Activated CD4-positive, alpha-beta T cell treated with anti-CD3 and anti-CD28 coated beads for 36 hours (primary cell): ENCODE results near the gene ONECUT1. TPM values are rescaled to one million over a fixed set of nuclear protein-coding genes. Genes with fewer than 3 reads are reported as not detected.

Source experiments
- ATAC-seq: fragments of 200-7000 bp; cut with Tn5 transposase; one replicate; pipeline ENCODE4 v1.10.0; 2021; ENCODE audit warnings: mild to moderate bottlenecking, moderate library complexity
- CTCF ChIA-PET: fragments of 350-600 bp; sonication (Branson Sonifier 250); formaldehyde crosslinking; loops from one replicate; lab custom pipeline; 2021; ENCODE audit warnings: antibody characterized with exemption; lab: Charles Lee
- POLR2A ChIA-PET: fragments of 350-600 bp; sonication (Branson Sonifier 250); formaldehyde crosslinking; loops from one replicate; lab custom pipeline; 2021; ENCODE audit warnings: antibody characterized with exemption, inconsistent platforms; lab: Charles Lee
- DNase-seq: peaks from one replicate; pipeline ENCODE4 v3.0.0-alpha.2; 2020
- H3K27ac Mint-ChIP-seq: one replicate; pipeline ENCODE4 v1.8.0; 2021; ENCODE audit warnings: mixed read lengths
- H3K27me3 Mint-ChIP-seq: one replicate; pipeline ENCODE4 v1.8.0; 2021; ENCODE audit warnings: mixed read lengths
- H3K36me3 Mint-ChIP-seq: one replicate; pipeline ENCODE4 v1.8.0; 2021; ENCODE audit warnings: low read depth, mixed read lengths
- H3K4me1 Mint-ChIP-seq: one replicate; pipeline ENCODE4 v1.8.0; 2021; ENCODE audit warnings: mixed read lengths
- H3K4me3 Mint-ChIP-seq: one replicate; pipeline ENCODE4 v1.8.0; 2021; ENCODE audit warnings: mild to moderate bottlenecking, moderate library complexity, mixed read lengths
- H3K9me3 Mint-ChIP-seq: one replicate; pipeline ENCODE4 v1.8.0; 2021; ENCODE audit warnings: low read depth, mixed read lengths
- intact Hi-C, 2 experiments: fragments of 100-400 bp; cut with DNase I in 1 of 2; cut with micrococcal nuclease in 1 of 2; formaldehyde crosslinking; loops; one replicate each; pipeline versions ENCODE4 v1.14.2 to v1.15.1; 2022 to 2024; cut with DNase I, micrococcal nuclease
- total RNA-seq, 2 experiments: library from RNA; stranded (reverse); gene quantifications; one replicate each; pipeline ENCODE4 v1.2.3, GENCODE V29; 2021

ONECUT1 gene
- total RNA-seq, 2 experiments from 2014 or later: not detected

DNA sequence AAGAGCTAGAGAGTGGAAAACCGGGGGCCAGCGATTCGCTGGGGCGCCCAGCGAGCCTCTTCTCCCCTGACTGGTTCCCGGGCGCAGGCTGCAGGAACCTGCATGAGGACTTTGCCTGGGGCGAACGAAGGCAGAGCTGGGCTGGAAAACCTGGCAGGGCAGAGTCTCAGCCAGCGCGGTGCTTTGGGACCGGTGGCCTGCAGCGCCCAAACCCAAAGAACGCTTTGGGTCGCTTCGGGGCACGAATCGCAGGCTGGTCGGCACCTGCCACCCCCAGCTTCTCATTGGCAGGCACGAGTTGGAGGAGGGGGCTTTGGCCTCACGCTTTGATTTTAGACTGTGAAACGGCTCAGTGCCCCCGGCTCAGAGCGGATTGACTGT is 3.0 kb downstream of the ONECUT1 start:
- no peak overlapping the region for H3K4me3 Mint-ChIP-seq
- DNase-seq: peak; percentile 21
- CTCF ChIA-PET: interaction anchor here (0.7 to 1.1 kb wide), 2 partner anchors 10 to 15 kb away, joined by 3 read pairs; no protein-coding TSS in a partner anchor
- no peak for ATAC-seq
- H3K36me3 Mint-ChIP-seq: no peaks in the 10 kb centered on the region
- intact Hi-C loops: loop anchor here in 1 of 2 experiments (2.0 kb wide), 1 partner anchor 14 kb away; no protein-coding TSS in a partner anchor
- H3K4me1 Mint-ChIP-seq: peaks cover 32% of the 10 kb centered on the region
- POLR2A ChIA-PET: no interaction called here
- peaks cover 74% of the 10 kb centered on the region for H3K27me3 Mint-ChIP-seq
- no peak overlapping the region for H3K27ac Mint-ChIP-seq
- no peaks in the 10 kb centered on the region for H3K9me3 Mint-ChIP-seq

DNA sequence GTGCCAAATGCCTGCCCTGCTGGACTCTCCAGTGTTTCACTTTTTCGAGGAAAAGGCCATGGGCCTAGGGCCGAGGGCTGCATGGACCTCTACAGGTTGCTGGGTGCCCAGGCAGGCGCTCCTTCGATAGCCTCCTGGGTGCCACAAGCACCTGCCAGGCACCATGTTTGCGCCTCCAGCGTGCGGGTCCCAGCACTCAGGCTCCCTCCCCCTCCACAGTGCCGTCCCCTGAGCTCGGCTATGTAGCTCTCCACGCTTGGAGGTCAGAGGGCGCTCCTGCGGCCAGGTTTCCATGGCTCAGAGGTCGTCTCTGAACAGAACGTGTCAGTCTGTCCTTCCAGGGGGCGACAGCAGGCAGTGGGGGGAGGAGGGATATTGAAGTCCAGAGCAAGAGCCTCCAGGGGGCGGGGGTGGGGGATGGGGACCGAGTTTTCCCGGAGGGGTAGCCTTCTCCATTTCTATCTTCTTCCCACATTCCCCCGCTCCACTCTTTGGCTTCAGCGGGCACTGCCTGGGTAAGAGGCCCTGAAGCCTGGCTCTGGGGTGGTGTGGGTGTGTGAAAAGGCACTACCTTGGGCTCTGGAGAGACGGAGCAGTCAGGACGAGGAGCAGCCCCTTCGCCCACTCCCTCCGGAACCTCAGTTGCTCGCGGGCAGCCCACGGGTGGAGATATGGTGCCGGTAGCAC is 3.6 kb downstream of the ONECUT1 start:
- CTCF ChIA-PET: no interaction called here
- no peak for DNase-seq
- peaks cover 32% of the 10 kb centered on the region for H3K4me1 Mint-ChIP-seq
- no peaks in the 10 kb centered on the region for H3K36me3 Mint-ChIP-seq
- H3K27ac Mint-ChIP-seq: no peak overlapping the region
- peaks cover 73% of the 10 kb centered on the region for H3K27me3 Mint-ChIP-seq
- H3K4me3 Mint-ChIP-seq: no peak overlapping the region
- intact Hi-C loops: loop anchor here (1.0 to 2.0 kb wide), 2 partner anchors 11 to 14 kb away; no protein-coding TSS in a partner anchor
- no peaks in the 10 kb centered on the region for H3K9me3 Mint-ChIP-seq
- ATAC-seq: no peak
- POLR2A ChIA-PET: no interaction called here

DNA sequence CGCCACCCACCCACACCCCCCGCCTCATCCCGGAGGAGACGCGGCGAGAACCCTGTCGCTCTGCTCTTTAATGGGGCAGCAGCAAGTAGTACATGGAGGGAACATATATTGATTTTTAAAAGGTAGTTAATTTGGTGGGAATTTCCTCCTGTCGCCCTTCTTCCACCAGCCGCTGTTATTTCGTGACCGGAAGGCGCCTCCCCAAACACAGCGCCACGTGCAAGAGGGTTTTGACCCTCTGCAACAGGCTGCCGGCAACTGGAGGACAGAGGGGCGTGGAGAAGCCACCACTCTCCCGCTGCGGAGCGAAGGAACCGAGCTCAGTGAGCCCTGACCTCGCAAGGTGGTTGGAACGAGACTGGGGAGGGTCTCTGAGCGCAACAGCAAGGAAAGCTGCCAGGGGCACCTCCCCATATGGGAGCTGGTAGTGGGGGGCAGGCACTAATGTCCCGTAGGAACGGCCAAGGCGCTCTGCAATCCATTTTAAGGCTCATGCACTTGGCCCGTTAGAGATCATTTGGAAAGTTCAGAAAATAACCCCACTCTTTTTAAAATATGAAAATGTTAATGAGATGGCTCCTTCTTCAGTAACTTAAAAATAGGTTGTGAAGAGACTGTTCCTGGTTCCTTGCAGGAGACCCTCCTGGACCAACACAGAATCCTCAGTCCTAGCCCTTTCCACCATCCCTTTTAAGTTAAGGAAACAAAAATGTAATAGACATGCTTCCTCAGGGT is 4.3 kb downstream of the ONECUT1 start:
- ATAC-seq: no peak
- Mint-ChIP-seq H3K27ac (no peak overlapping the region), H3K4me3 (no peak overlapping the region), H3K4me1 (peaks cover 32% of the 10 kb centered on the region), H3K9me3 (no peaks in the 10 kb centered on the region), H3K36me3 (no peaks in the 10 kb centered on the region), H3K27me3 (peaks cover 75% of the 10 kb centered on the region)
- POLR2A ChIA-PET: no interaction called here
- intact Hi-C loops: loop anchor here (1.0 to 2.0 kb wide), 2 partner anchors 11 to 15 kb away; no protein-coding TSS in a partner anchor
- no peak for DNase-seq
- CTCF ChIA-PET: interaction anchor here (0.5 kb wide), 1 partner anchor 24 kb away, joined by 3 read pairs; no protein-coding TSS in a partner anchor

DNA sequence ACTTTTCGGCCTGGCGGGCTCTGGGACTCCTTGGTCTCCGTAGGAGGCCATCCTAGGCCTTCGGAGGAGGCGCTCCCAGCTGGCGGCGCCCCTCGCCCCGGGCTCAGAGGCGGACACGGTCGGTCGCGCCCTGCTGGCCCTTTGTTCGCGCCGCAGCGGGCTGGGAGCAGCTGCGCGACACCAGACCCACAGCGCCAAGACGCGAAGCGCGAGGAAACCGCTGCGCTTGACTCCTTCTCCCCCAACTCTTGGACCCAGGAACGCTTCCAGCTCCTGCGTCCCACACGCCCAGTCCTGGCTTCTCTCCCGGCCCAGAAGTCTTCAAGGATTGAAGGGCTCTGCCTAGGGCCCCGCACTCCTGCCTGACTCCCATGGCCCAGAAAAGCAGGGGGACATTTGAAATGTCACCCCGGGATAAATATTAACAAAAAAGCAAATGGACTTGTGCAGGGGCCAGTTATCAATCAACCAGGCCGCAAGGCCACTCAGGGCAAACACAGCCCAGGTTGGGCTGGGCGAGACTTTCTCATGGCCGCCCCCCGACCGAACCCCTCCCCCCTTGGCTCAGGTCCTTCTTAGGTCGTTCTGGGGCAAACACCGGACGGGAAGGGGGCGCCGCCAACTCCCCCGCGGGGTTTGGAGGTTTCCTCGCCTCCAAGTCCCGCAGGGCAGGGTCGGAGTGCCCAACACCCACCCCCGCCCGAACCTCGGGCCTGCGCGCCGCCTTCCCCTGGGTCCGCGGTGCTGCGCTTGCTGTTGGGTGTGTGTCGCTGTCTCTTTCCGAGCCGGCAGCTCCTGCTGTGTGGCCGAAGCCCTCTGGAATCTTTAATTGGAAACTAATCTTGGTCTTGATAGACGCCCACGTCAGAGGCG is 5.1 kb downstream of the ONECUT1 start:
- no peak for ATAC-seq
- ChIA-PET CTCF (interaction anchor here (0.5 to 2.3 kb wide), 5 partner anchors 11 to 431 kb away, joined by 3 to 19 read pairs (median 4); no protein-coding TSS in a partner anchor), POLR2A (no interaction called here)
- Mint-ChIP-seq H3K27me3 (peaks cover 78% of the 10 kb centered on the region), H3K9me3 (no peaks in the 10 kb centered on the region), H3K36me3 (no peaks in the 10 kb centered on the region), H3K4me3 (no peak overlapping the region), H3K4me1 (peaks cover 40% of the 10 kb centered on the region), H3K27ac (no peak overlapping the region)
- no peak for DNase-seq
- intact Hi-C loops: loop anchor here (1.0 to 5.0 kb wide), 2 partner anchors 412 to 932 kb away; no protein-coding TSS in a partner anchor

DNA sequence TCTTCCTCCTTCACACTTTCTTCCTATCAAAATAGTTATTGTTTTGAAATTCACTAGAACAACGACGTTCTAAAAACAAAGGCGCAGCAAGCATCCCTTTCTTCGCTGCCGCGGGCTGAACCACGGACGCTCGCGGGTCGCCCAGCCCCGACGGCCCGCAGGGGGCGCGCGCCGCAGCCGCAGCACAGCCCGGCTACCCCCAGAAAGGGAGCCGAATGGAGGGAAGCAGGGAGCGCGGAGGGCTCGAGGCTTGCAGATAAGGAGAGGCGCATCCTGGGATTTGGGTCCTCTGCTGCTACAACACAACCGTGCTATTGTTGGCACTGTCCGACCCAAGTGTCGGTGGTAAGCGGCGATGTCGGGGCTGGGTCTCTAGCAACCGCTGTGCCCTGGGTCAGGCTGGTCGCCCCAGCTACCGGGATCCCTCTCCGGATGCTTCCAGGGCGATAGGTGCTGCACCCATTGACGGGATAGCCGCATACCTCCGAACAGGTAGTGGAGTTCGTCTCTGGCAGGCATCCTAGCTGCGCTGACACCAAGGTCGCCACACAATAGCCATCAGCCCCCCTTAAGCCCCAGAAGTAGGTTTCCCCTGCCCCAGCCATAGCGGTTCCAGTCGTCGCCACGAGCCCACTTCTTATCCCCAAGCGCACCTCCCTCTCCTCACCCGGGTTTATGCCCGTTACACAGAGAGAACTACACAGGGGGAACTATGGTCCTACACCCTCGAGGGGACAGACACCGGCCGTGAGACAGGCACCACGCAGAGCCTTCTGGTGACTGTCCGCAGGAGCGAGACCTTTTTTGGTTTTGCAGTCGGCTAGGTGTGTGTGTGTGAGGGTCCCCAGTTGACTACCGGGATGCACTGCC is 6.0 kb downstream of the ONECUT1 start:
- ChIA-PET CTCF (interaction anchor here (0.7 to 3.2 kb wide), 4 partner anchors 12 to 127 kb away, joined by 3 to 20 read pairs (median 12); no protein-coding TSS in a partner anchor), POLR2A (no interaction called here)
- H3K27me3 Mint-ChIP-seq: peaks cover 76% of the 10 kb centered on the region
- H3K27ac Mint-ChIP-seq: no peak overlapping the region
- H3K4me3 Mint-ChIP-seq: no peak overlapping the region
- ATAC-seq: peak; percentile 60
- intact Hi-C loops: loop anchor here (1.0 to 5.0 kb wide), 3 partner anchors 14 to 933 kb away; no protein-coding TSS in a partner anchor
- no peaks in the 10 kb centered on the region for H3K36me3 Mint-ChIP-seq
- peaks cover 39% of the 10 kb centered on the region for H3K4me1 Mint-ChIP-seq
- H3K9me3 Mint-ChIP-seq: no peaks in the 10 kb centered on the region
- peak; percentile 69 for DNase-seq

DNA sequence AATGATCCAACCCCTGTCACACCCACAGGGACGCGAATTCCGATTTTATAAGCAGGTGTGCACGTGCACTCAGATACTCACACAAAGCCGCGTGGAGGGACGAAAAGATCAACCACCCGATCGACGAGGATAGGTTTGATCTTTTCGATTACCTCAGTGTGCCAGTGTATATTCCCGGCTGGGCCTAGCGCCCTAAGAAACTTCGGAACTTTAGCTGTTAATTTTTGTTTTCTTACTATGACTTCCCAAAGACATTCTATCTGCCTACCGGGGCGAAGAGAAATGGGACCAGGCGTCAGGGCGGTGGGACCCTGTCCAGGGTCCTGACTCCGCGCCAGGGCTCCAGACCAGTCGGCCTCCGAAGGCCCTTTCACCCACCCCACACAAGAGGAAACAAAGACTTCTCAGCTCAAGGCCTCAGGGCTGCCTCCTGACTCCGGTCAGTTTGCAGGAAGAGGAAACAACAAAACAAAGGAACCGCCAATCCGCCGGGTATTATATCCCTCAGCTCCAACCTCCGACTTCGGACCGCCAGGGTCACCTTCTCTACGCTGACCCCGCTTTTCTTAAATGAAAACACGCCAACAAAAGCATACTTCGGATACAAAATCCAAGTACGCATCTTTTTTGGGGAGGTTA is 6.8 kb downstream of the ONECUT1 start:
- ChIA-PET CTCF (interaction anchor here (0.5 to 3.2 kb wide), 9 partner anchors 9 to 811 kb away, joined by 3 to 20 read pairs (median 3); no protein-coding TSS in a partner anchor), POLR2A (no interaction called here)
- DNase-seq (peak; percentile 29), ATAC-seq (no peak)
- no peaks in the 10 kb centered on the region for H3K9me3 Mint-ChIP-seq
- H3K27ac Mint-ChIP-seq: no peak overlapping the region
- H3K4me3 Mint-ChIP-seq: no peak overlapping the region
- intact Hi-C loops: loop anchor here (1.0 to 5.0 kb wide), 2 partner anchors 15 to 934 kb away; no protein-coding TSS in a partner anchor
- H3K27me3 Mint-ChIP-seq: peaks cover 71% of the 10 kb centered on the region
- no peaks in the 10 kb centered on the region for H3K36me3 Mint-ChIP-seq
- H3K4me1 Mint-ChIP-seq: peaks cover 38% of the 10 kb centered on the region

DNA sequence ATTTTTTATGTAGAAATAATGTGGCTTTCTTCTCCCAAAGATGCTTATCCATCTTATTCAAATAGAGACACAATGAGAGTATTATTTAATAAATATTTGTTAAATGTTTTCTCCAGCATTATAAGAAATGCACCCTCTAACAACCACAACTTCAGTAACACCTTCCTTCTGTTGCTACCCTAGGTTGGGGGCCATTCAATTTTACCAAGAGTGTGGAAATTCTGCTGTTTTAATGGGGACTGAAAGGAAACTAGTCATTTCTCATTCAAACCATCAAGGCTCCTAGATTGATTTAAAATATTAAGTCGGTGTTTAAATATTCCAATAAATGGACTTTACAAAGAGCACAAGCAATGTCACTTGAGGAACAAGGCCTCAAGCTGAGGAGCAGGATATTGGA is 7.6 kb downstream of the ONECUT1 start:
- no peak for ATAC-seq
- Mint-ChIP-seq H3K9me3 (no peaks in the 10 kb centered on the region), H3K4me3 (no peak overlapping the region), H3K4me1 (peaks cover 35% of the 10 kb centered on the region), H3K36me3 (no peaks in the 10 kb centered on the region), H3K27me3 (peaks cover 68% of the 10 kb centered on the region), H3K27ac (no peak overlapping the region)
- ChIA-PET POLR2A (no interaction called here), CTCF (interaction anchor here (0.6 to 3.4 kb wide), 9 partner anchors 10 to 415 kb away, joined by 3 to 22 read pairs (median 3); no protein-coding TSS in a partner anchor)
- no peak for DNase-seq
- intact Hi-C loops: loop anchor here in 1 of 2 experiments (5.0 kb wide), 1 partner anchor 935 kb away; no protein-coding TSS in a partner anchor

DNA sequence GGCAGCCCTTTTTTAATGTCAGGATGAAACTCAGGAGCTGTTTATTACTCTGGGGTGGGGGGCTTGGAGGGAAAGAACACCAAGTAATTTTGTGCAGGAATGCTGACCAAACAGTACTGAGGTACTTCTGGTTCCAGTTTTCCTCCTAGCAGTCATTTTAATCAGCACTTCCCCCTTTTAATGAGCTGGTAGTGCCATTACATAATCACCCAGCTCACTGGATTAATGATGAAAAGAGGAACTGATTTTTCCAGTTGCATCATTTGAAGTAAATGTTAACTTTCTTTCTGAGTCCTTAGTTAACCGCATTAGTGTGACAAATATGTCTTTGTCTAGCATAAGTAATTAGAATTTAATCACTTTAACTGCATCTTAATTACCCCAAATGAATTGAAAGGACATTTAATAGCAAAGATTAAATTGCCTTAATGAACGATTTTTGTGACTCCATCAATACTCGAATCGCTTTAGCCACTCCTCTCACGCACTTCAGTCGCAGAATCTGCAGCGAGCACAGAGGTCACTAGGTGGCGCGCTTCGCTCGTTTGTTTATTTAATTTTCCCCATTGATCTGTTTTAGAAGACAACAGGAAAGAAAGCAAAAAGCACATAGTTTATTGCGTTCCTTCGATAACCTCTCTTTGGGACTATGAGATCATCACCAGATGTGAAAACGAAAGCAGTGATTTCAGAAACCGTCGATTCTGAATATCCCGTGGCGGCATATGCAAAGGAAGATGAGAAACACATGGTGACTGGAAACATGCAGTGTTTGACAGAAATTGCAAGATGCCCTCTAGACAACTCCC is 9.8 kb downstream of the ONECUT1 start:
- POLR2A ChIA-PET: no interaction called here
- CTCF ChIA-PET: interaction anchor here (0.6 to 3.4 kb wide), 9 partner anchors 15 to 1145 kb away, joined by 3 to 22 read pairs (median 3); no protein-coding TSS in a partner anchor
- H3K4me3 Mint-ChIP-seq: no peak overlapping the region
- peak; percentile 82 for DNase-seq
- H3K4me1 Mint-ChIP-seq: peaks cover 29% of the 10 kb centered on the region
- H3K27ac Mint-ChIP-seq: no peak overlapping the region
- H3K9me3 Mint-ChIP-seq: no peaks in the 10 kb centered on the region
- ATAC-seq: peak; percentile 70
- peaks cover 63% of the 10 kb centered on the region for H3K27me3 Mint-ChIP-seq
- intact Hi-C loops: loop anchor here (1.0 to 5.0 kb wide), 3 partner anchors 417 to 937 kb away; no protein-coding TSS in a partner anchor
- H3K36me3 Mint-ChIP-seq: no peaks in the 10 kb centered on the region

DNA sequence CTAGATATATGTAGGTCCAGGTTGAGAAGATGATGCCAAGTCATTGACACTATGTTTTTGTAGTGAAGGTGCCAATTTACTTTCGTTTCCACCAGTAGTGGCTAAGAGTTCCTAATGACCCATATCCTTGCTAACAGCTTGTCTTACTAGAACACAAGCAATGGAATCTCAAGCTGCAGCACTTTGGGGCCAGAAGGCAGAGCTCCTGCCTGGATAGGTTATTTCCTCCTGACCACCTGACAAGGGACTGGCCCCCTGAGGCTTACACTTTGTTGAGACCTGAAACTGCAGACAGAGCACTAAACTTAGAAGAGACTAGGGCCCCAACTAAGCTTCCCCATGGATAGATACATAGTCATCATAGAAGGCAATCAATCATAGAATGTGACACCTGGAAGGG is 11.7 kb downstream of the ONECUT1 start:
- CTCF ChIA-PET: interaction anchor here (0.7 to 1.6 kb wide), 3 partner anchors 13 to 281 kb away, joined by 4 read pairs; no protein-coding TSS in a partner anchor
- no peak overlapping the region for H3K4me3 Mint-ChIP-seq
- no peak for DNase-seq
- no peak for ATAC-seq
- no peaks in the 10 kb centered on the region for H3K9me3 Mint-ChIP-seq
- intact Hi-C loops: no loop called here
- peaks cover 18% of the 10 kb centered on the region for H3K4me1 Mint-ChIP-seq
- H3K27me3 Mint-ChIP-seq: peaks cover 56% of the 10 kb centered on the region
- H3K27ac Mint-ChIP-seq: no peak overlapping the region
- POLR2A ChIA-PET: interaction anchor here (0.6 kb wide), 1 partner anchor 413 kb away, joined by 5 read pairs; no protein-coding TSS in a partner anchor
- H3K36me3 Mint-ChIP-seq: no peaks in the 10 kb centered on the region
